Measurements from ENCODE around the gene F5.

The F5 gene

GRCh38 chr1:169574336-169574735, 11.9 kb downstream of the F5 start:
- no peak for TF ChIP-seq CTCF (IDR thresholded peaks at IDR 0.05; ENCODE audit: low read depth, low read length)

GRCh38 chr1:169572187-169572586, 14.1 kb downstream of the F5 start:
- no peak for TF ChIP-seq CTCF (IDR thresholded peaks at IDR 0.05; ENCODE audit: low read depth, low read length)
- H3K4me3 ChIP-seq (ENCODE audit: low read depth, low read length): no peak overlapping the region

More at GRCh38 chr1:169574336-169574735, 11.9 kb downstream of the F5 start:
- H3K4me3 ChIP-seq (ENCODE audit: low read depth, low read length): no peak overlapping the region

GRCh38 chr1:169571450-169571849, 14.8 kb downstream of the F5 start:
- no peak for TF ChIP-seq CTCF (IDR thresholded peaks at IDR 0.05; ENCODE audit: low read depth, low read length)
- no peak overlapping the region for H3K4me3 ChIP-seq (ENCODE audit: low read depth, low read length)

DNA sequence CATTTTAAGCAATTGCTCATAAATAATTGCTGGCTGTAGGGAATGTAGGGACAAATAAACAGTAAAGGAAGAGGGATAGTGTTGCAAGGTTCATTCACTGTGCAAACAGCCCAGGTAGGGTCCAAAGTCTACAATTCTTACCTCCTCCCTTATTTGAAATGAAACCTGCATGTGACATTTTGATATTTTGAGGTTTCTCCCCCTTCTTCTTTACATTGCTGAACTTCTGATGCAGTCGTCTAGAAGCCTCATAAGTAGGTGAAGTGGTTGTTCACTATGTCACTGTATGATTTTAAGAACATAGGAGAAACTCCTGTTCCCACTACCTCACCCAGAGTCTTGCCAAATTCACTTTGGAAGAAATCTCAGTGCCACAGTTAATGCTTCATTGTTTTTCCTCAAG, 16.1 kb downstream of the F5 start:
- no peak overlapping the region for H3K4me3 ChIP-seq (ENCODE audit: low read depth, low read length)
- no peak for TF ChIP-seq CTCF (IDR thresholded peaks at IDR 0.05; ENCODE audit: low read depth, low read length)

- no peak for TF ChIP-seq CTCF (IDR thresholded peaks at IDR 0.05; ENCODE audit: low read depth, low read length)
Measured at GRCh38 chr1:169568497-169568896, 17.8 kb downstream of the F5 start.

GRCh38 chr1:169565335-169566271, 20.7 kb downstream of the F5 start:
- TF ChIP-seq CTCF (IDR thresholded peaks at IDR 0.05; ENCODE audit: low read depth, low read length): no peak
- H3K4me3 ChIP-seq (ENCODE audit: low read depth, low read length): no peak overlapping the region

More at GRCh38 chr1:169568497-169568896, 17.8 kb downstream of the F5 start:
- H3K4me3 ChIP-seq (ENCODE audit: low read depth, low read length): no peak overlapping the region

- H3K4me3 ChIP-seq (ENCODE audit: low read depth, low read length): no peak overlapping the region
- no peak for TF ChIP-seq CTCF (IDR thresholded peaks at IDR 0.05; ENCODE audit: low read depth, low read length)
Measured at GRCh38 chr1:169563650-169564049, 22.6 kb downstream of the F5 start.

Data from WI38 (cell line).